Stimulated activated CD8-positive, alpha-beta memory T cell treated with anti-CD3 and anti-CD28 coated beads, Interleukin-4, amount 100 ng/mL, for 24 hours (primary cell): ENCODE measurements around the gene CTDNEP1.
"Not testable (repeated sequence)": the region's sequence is repeated elsewhere in the genome, so short reads cannot be mapped to it uniquely, and the experiment has no call there.

Source experiments
- DNase-seq: peaks from one replicate; pipeline ENCODE4 v3.0.0-alpha.2; 2020; ENCODE audit warnings: low read depth

CTDNEP1 gene

DNA sequence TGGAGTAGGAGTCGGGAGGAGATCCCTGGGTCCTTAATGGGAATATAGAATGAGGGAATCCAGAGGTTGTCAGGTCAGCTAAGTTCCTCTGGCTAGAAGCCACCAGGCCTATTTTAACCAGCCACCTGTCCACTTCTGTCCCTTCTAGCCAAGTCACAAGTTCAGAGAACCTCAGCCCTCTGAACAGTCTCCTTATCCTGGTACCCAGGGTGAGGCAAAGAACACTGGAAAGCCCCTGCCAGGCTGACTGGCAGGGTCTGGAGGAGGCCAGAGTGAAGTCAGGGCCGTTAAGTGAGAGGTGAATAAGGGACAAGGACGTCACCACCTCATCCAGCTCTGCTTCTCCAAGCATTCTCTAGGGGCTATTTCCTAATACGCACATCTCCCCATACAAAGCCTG lies 2.7 kb downstream of the CTDNEP1 start:
- no peak for DNase-seq

DNA sequence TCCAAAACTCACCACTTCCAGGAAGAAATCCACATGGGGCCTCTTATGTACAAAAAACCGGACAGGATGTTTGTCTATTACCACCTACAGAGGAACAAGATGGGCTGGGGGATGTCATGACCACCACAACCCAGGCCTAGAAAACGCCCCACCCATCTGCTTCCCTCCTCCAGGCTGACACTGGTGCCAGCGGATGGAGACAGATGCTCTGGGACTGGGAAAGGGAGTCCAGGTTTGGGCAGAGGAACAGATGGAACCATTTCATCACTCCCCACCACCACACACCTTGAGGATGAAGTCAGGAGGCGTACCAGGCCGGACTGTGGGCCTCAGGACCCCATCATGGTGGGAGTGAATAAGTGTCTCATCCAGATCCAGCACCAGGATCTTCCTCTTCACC lies 4.8 kb downstream of the CTDNEP1 start:
- no peak for DNase-seq

- DNase-seq = not testable (repeated sequence)
Measured at GRCh38 chr17:7243838-7244237, 7.7 kb downstream of the CTDNEP1 start.

DNA sequence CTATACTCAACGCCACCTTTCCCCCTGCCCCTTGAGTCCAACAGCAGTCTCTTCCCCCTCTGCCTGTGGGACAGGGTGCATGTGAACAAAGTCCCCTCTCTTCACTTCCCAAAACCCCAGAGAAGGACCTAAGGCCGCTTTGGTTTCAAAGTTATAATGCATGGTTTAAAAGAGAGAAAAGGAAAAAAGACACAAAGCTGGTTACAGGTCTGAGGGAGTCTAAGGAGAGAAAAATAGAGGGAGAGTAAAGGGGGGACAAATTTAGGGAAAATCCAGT lies 8.1 kb downstream of the CTDNEP1 start:
- no peak for DNase-seq

DNA sequence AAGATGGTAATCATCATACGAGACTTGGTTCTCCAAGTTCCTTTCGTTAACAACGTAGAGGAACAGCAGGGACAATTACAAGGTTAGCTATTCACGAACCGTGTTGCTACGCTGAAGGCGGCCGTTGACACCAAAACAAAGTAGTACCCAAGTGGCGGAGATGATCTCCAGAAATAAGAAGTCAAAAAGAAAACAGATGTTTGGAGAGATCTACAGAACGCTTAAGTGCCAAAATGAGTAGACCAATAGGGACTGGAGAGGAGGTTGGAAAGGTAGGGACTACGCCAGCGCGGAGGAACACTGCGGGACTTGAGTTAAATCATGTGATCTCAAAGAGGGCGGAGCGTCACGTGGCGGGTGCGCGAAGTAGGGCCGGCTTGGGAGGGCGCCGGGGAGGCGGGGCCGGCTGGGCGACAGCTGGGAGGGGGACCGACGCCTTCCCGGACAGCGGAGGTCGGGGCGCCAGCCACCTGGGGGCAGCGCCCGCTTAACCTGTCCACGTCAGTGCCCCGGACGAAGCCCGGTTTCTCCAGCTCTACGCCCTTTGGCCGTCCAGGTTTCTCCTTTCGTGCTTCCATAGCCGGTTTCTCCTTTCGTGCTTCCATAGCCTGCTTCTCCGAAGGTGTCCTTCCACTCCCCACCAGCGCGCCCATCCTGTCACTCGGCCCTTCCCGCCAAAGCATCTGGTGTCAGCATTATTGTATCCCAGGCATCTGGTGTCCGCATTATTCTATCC lies 8.6 kb downstream of the CTDNEP1 start:
- peak; percentile 88 for DNase-seq

DNA sequence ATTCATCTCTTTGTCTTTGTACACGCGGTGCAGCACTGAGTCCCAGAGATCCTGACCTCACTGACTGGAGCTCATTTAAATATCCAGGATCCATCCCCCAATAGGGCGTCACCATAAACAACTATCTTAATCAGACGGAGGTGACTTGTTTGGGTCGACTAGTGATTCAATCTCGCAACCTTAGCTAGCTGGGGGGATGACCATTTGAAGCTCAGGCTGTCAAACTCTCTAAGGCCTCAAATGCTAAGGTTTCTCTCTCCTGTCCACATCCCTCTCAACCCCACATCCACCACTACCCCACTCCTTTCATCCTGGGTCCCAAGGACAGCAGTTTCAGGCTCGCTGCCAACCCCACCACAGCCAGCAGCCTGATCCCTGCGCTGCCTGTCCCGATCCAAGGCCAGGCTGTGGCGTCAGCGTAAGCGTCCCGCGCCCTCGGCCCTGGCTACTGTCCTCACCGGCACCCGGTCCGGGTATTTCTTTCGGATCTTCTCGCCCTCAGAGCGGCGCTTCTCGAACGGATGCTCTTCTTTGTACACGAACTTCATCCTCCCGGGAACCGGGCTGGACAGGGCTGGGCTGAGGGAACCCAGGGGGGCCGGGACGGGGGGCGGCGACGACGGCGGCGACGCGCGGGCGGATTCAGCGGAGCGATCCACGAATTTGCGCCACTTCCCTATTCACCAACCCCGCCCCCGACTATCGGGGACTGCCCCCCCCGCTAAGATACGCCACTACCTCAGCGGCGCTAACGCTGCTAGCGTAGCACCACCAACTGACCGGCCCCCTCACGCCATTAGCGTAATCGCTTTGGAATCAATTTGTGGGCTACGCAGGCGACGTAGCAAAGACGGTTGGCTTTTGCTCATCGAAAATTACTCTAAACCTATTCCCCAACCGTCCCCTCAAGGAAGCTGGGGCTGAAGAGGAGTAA lies 9.5 kb downstream of the CTDNEP1 start, which contains the start of gene GABARAP:
Gene GABARAP, minus strand, starts transcription at position 667 of the 934 bp plus-strand sequence. Its CDS starts 119 bp downstream, at position 548.
- peak; percentile 86 for DNase-seq

GRCh38 chr17:7241090-7241733 lies 10.3 kb downstream of the CTDNEP1 start:
- no peak for DNase-seq

- no peak for DNase-seq
Measured at GRCh38 chr17:7240375-7240774, 11.2 kb downstream of the CTDNEP1 start.

DNA sequence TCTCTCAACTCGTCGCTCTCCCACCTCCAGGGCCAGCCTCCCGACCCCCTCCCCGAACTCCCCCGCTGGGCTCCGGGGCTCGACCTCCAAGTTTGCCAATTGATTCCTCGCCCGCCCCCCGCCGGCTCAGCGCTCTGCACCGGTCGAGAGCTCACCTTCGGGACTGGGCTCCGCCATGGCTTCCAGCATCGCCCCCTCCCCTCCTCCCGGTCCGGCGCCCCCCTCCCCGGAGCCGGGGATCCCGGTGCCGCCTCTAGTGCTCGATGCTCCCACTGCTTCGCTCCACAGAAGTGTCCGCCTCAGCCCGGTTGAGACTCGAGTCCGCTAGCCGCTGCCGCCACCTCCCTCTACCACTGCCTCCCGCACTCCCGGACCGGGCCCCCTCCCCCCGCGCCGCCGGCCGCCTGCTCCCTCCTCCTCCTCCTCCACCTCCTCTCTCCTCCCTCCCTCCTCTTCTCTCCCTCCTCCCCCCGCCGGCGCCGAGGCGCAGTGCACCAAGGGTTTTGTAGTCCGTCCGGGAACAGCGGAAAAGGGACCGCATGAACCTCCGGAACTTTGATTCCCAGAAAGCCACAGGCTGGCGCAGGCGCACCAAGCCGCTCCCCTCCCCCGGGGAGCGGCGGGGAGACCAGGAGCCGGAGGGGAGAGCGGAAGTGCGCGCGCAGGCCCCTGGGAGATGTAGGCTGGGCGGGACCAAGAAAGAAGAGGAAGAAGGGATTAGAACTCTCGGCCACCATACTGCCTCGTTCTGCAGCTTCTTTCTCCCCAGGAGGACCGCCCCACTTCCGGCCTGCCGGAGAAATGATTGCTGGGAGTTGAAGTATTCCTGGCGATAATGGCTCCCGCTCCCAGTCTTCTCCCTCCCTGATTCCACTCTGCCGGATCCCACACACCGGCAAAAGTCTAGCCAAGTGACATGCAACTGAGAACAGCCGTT lies 12.2 kb downstream of the CTDNEP1 start, which contains the start of gene PHF23:
Gene PHF23, minus strand, starts transcription at position 367 of the 937 bp plus-strand sequence. Its CDS starts 178 bp downstream, at position 189.
- peak; percentile 96 for DNase-seq

- DNase-seq = no peak
Measured at GRCh38 chr17:7238420-7239090, 13.0 kb downstream of the CTDNEP1 start.

DNA sequence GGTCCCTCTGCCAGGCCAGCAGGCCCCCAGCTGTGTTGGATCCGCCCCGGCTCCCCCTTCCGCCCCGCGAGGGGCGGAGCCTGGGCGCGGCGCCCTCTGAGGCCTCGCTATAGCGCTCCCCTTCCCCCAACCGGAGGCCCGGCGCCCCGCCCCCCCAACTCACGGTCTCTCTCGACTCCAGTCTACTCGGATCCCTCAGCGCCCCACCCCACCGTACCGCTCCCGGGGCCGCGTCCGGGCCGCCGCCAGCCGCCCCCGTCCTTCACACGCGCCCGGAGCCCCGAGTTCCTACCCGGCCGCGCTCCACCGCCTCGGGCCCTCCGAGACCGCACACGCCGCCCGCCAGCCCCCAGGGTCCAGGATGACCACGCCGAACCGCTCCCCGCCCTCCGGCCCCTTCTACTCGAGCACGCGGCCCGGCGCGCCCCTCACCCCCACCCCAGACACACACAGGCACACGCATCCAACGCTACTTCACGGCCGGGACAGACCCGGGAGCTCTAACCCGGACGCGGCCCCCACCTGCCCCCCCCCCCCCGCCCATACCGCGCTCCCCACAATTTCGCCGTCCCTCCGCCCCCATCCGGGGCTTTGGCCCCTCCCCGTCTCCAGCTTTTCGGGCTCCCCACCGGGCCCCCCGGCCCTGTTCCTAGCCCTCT lies 13.6 kb downstream of the CTDNEP1 start:
- peak; percentile 81 for DNase-seq

- no peak for DNase-seq
Measured at GRCh38 chr17:7237266-7237760, 14.2 kb downstream of the CTDNEP1 start.

GRCh38 chr17:7236808-7237207 lies 14.7 kb downstream of the CTDNEP1 start:
- DNase-seq = no peak

- no peak for DNase-seq
Measured at GRCh38 chr17:7235693-7236665, 15.6 kb downstream of the CTDNEP1 start.

DNA sequence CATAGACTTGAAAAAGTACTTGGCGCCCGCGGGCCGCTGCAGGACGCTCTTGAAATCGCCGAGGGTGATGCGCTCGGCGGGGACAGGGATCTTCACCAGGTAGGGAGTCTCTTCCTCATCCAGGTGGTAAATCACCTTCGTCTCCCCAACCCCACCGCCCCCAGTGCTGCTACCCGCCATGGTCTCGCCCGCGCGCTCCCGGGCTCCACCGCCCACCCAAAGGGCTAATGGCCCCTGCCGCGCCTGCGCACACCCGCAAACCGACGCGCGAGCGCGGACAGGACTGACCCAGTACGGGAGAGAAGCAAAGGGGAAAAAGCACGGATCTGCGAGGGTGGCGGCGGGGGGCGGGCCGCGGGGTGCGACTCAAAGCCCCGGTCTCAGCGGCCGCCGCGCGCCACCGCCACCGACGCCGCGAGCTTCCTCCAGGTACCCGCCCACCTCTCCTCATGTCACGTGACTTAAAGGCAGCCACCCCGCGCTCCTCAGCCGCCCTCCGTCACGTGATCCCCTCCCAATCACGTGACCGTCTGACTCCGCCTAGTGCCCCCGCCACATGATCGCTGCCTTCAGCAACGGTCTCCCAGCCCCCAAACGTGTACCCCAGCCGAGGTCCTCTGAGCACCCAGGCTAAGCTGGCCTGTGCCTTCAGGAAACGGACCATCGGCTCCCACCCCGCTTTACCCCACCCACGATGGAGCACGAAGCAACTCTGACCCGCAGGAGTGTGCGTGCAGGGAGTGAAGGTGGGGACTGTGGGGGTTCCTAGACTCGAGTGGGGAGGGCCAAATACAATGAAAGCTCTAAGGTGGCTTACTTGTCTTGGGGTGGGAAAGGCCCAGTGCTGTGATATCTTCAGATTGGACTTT lies 17.2 kb downstream of the CTDNEP1 start, which contains the start of gene DVL2:
Gene DVL2, minus strand, starts transcription at position 435 of the 869 bp plus-strand sequence. Its CDS starts 255 bp downstream, at position 180.
- DNase-seq = peak; percentile 93

DNA sequence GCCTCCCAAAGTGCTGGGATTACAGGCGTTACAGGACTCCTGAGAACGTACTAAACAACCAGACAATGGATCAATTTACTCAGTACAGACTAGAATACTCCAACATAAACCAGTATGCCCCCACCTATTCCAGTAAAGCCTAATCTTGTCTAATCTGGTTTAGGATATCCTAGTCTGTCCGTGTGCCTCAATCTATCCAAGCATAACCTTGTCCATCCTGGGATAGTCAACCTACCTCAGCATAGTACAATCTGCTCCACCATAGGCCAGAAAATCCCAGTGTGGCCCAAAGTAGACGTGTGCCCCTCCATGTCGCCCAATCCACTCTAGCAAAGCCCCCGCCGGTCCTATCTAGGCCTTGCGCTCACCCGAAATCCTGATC lies 17.8 kb downstream of the CTDNEP1 start:
- DNase-seq = no peak

GRCh38 chr17:7232114-7232513 lies 19.4 kb downstream of the CTDNEP1 start:
- DNase-seq = no peak

DNA sequence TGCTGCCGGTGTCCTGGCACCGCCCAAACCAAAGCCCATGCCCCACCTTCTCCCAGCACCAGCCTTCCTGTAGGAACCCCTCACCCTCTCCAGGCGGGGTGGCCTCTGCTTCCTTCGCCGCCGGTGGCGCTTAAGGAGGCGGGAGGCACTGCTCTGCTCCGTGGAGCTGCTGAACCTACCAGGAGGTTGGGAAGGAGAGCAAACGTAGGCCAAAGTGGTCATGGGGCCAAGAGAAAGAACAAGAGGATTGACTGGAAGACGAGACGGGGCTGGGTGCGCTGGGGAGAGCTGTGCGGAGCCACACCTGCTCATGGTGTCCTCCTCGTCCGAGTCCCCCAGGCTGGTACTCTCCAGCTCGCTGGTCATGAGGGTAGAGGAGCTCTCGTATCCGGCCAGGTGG lies 22.0 kb downstream of the CTDNEP1 start:
- DNase-seq = no peak
